ENCODE results near the gene SLC7A7. TPM values are rescaled to one million over a fixed set of nuclear protein-coding genes. Genes with fewer than 3 reads are reported as not detected.

SLC7A7 gene
- polyA plus RNA-seq, 1 donor from 2014 or later = not detected

GRCh38 chr14:22843123-22843925 is 28.1 kb upstream of the SLC7A7 start:
- no peak overlapping the region for H3K4me3 ChIP-seq (ENCODE audit: low read length)
- H3K4me2 ChIP-seq (ENCODE audit: low read length) = no peak overlapping the region
- H3K9me3 ChIP-seq (ENCODE audit: low read length) = no peaks in the 10 kb centered on the region
- H3F3A ChIP-seq (ENCODE audit: insufficient read depth, low read length, poor library complexity, severe bottlenecking) = no peaks in the 10 kb centered on the region
- no peak for TF ChIP-seq CTCF (IDR thresholded peaks at IDR 0.05; ENCODE audit: poor library complexity, severe bottlenecking)
- no peak for TF ChIP-seq RAD21 (conservative IDR thresholded peaks at IDR 0.05)
- no peak for TF ChIP-seq REST (IDR thresholded peaks at IDR 0.05; ENCODE audit: borderline replicate concordance)
- TF ChIP-seq MXI1 (conservative IDR thresholded peaks at IDR 0.05; ENCODE audit: poor library complexity, severe bottlenecking) = no peak
- TF ChIP-seq EP300 (conservative IDR thresholded peaks at IDR 0.05; ENCODE audit: poor library complexity, severe bottlenecking) = no peak
- no peak for TF ChIP-seq EZH2 (IDR thresholded peaks at IDR 0.05; ENCODE audit: borderline replicate concordance, insufficient read depth, low read length, poor library complexity, severe bottlenecking)
- no peak for TF ChIP-seq SMC3 (conservative IDR thresholded peaks at IDR 0.05; ENCODE audit: poor library complexity)
- no peak for TF ChIP-seq POLR2AphosphoS5 (IDR thresholded peaks at IDR 0.05)
- no peak for TF ChIP-seq TAF1 (IDR thresholded peaks at IDR 0.05; ENCODE audit: low read depth)
- H3K79me2 ChIP-seq (replicated peaks; ENCODE audit: insufficient read depth, low read length) = no peaks in the 10 kb centered on the region
- H4K20me1 ChIP-seq (ENCODE audit: insufficient read depth) = no peaks in the 10 kb centered on the region
- no peak overlapping the region for H3K9ac ChIP-seq (ENCODE audit: low read length)
- no peaks in the 10 kb centered on the region for H3K36me3 ChIP-seq (ENCODE audit: insufficient read depth, low read length)
- H2AFZ ChIP-seq (ENCODE audit: low read depth, low read length) = no peak overlapping the region
- H3K9me2 ChIP-seq (ENCODE audit: insufficient read depth, low read length) = no peaks in the 10 kb centered on the region
- H3K27ac ChIP-seq (ENCODE audit: low read length) = no peak overlapping the region
- peaks cover 6% of the 10 kb centered on the region for H3K27me3 ChIP-seq (ENCODE audit: insufficient read depth, low read depth, low read length)

DNA sequence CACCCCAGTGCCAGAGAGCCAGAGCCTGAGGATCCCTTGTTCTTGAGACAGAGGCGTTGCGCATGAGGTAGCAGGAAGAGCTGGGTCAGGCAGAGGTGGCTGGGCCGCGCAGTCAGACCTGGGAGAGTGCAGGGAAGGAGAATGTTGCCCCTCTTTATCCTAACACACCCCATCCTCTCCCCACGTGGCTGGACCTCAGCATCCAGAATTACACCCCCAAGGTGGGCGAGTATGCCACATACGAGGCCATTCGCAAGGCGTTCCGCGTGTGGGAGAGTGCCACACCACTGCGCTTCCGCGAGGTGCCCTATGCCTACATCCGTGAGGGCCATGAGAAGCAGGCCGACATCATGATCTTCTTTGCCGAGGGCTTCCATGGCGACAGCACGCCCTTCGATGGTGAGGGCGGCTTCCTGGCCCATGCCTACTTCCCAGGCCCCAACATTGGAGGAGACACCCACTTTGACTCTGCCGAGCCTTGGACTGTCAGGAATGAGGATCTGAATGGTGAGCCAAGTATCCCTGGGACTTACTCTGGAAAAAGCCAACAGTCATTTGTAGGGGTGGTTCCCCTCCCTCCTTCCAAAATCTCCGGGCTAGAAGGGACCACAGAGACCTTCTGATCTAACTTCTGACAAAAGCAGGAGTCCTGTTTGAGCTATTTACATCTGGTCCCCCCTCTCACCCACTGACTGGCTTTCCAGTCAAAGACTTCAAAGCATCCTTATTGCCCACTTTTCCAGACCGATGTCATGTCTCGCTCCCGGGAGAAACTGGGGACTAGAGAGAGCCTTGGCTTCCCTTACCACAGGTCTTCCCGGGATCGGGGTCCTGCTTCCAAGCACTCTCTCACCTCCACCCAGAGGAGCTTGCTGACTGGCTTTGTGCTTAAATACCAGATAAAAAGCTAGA is 27.2 kb upstream of the SLC7A7 start:
- H4K20me1 ChIP-seq (ENCODE audit: insufficient read depth) = no peaks in the 10 kb centered on the region
- H3K4me3 ChIP-seq (ENCODE audit: low read length) = no peak overlapping the region
- H3K36me3 ChIP-seq (ENCODE audit: insufficient read depth, low read length) = no peaks in the 10 kb centered on the region
- no peaks in the 10 kb centered on the region for H3F3A ChIP-seq (ENCODE audit: insufficient read depth, low read length, poor library complexity, severe bottlenecking)
- no peaks in the 10 kb centered on the region for H3K79me2 ChIP-seq (replicated peaks; ENCODE audit: insufficient read depth, low read length)
- H3K9me2 ChIP-seq (ENCODE audit: insufficient read depth, low read length) = no peaks in the 10 kb centered on the region
- TF ChIP-seq CTCF (IDR thresholded peaks at IDR 0.05; ENCODE audit: poor library complexity, severe bottlenecking) = no peak
- TF ChIP-seq EP300 (conservative IDR thresholded peaks at IDR 0.05; ENCODE audit: poor library complexity, severe bottlenecking) = no peak
- TF ChIP-seq TAF1 (IDR thresholded peaks at IDR 0.05; ENCODE audit: low read depth) = no peak
- TF ChIP-seq REST (IDR thresholded peaks at IDR 0.05; ENCODE audit: borderline replicate concordance) = no peak
- TF ChIP-seq POLR2AphosphoS5 (IDR thresholded peaks at IDR 0.05) = no peak
- TF ChIP-seq SMC3 (conservative IDR thresholded peaks at IDR 0.05; ENCODE audit: poor library complexity) = no peak
- no peak for TF ChIP-seq EZH2 (IDR thresholded peaks at IDR 0.05; ENCODE audit: borderline replicate concordance, insufficient read depth, low read length, poor library complexity, severe bottlenecking)
- no peak for TF ChIP-seq MXI1 (conservative IDR thresholded peaks at IDR 0.05; ENCODE audit: poor library complexity, severe bottlenecking)
- no peak for TF ChIP-seq RAD21 (conservative IDR thresholded peaks at IDR 0.05)
- peaks cover 15% of the 10 kb centered on the region for H3K27me3 ChIP-seq (ENCODE audit: insufficient read depth, low read depth, low read length)
- no peak overlapping the region for H2AFZ ChIP-seq (ENCODE audit: low read depth, low read length)
- H3K4me2 ChIP-seq (ENCODE audit: low read length) = no peak overlapping the region
- H3K9ac ChIP-seq (ENCODE audit: low read length) = no peak overlapping the region
- no peak overlapping the region for H3K27ac ChIP-seq (ENCODE audit: low read length)
- H3K9me3 ChIP-seq (ENCODE audit: low read length) = no peaks in the 10 kb centered on the region

All from neural cell (in vitro differentiated cells).